Measurements from ENCODE around the gene ADGRA3. TPM values are rescaled to one million over a fixed set of nuclear protein-coding genes. Genes with fewer than 3 reads are reported as not detected.

ADGRA3 gene
- total and polyA plus RNA-seq, 2 of the 13 experiments (the other 11 are each of a cell fraction or from before 2014, with no cell fraction given): 32.2 to 40.8 TPM

DNA sequence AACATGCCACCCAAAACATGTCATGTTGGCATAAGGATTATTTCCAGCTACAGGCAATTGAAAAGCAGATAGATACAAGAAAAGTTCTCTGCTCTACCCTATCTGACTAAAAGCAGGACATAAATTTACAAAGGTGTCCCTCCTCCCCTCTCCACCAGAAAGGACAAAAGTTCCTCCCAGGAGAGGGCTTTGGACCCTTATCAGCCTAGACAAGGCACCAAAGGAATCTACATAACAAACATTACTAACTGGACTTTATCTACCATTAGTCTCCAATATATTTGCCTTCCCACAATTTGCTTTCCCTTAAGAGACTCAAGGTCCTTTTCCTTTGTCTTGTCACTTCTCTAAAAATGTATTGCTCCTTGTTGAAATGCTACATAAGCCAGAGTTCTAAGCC is 55.6 kb downstream of the ADGRA3 start (continued):
- TF ChIP-seq, protein P1, sequence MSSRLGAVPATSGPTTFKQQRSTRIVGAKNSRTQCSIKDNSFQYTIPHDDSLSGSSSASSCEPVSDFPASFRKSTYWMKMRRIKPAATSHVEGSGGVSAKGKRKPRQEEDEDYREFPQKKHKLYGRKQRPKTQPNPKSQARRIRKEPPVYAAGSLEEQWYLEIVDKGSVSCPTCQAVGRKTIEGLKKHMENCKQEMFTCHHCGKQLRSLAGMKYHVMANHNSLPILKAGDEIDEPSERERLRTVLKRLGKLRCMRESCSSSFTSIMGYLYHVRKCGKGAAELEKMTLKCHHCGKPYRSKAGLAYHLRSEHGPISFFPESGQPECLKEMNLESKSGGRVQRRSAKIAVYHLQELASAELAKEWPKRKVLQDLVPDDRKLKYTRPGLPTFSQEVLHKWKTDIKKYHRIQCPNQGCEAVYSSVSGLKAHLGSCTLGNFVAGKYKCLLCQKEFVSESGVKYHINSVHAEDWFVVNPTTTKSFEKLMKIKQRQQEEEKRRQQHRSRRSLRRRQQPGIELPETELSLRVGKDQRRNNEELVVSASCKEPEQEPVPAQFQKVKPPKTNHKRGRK (CRISPR knock-in tag; IDR thresholded peaks at IDR 0.05): no peak
- TF ChIP-seq KAT8 (CRISPR knock-in tag; IDR thresholded peaks at IDR 0.05) (peak; percentile 30; the same call in 1 of the 2 replicates), ZNF577 (CRISPR knock-in tag; IDR thresholded peaks at IDR 0.05; ENCODE audit: borderline replicate concordance, low read depth) (no peak), MBD4 (IDR thresholded peaks at IDR 0.05; ENCODE audit: borderline replicate concordance, low read length) (0 out of 2 replicates have a peak, but pooled peaks have one; percentile 7), HIVEP1 (CRISPR knock-in tag; IDR thresholded peaks at IDR 0.05) (no peak), ZNF326 (CRISPR knock-in tag; IDR thresholded peaks at IDR 0.05; ENCODE audit: borderline replicate concordance) (no peak), HNF4A (CRISPR knock-in tag; IDR thresholded peaks at IDR 0.05) (peak; percentile 73), NAIF1 (CRISPR knock-in tag; IDR thresholded peaks at IDR 0.05; ENCODE audit: borderline replicate concordance) (no peak), CENPT (CRISPR knock-in tag; IDR thresholded peaks at IDR 0.05; ENCODE audit: low read depth) (no peak), ZNF484 (CRISPR knock-in tag; IDR thresholded peaks at IDR 0.05; ENCODE audit: borderline replicate concordance, low read depth) (no peak), PPARG (CRISPR knock-in tag; conservative IDR thresholded peaks at IDR 0.05) (0 out of 2 replicates have a peak, but pooled peaks have one; percentile 8), MTA3 (CRISPR knock-in tag; IDR thresholded peaks at IDR 0.05) (no peak), SRY (CRISPR knock-in tag; IDR thresholded peaks at IDR 0.05) (no peak), FOXJ3 (CRISPR knock-in tag; IDR thresholded peaks at IDR 0.05; ENCODE audit: borderline replicate concordance) (peak; percentile 7; the same call in 1 of the 2 replicates), SRSF1 (optimal IDR thresholded peaks at IDR 0.05; ENCODE audit: low read depth, low read length) (no peak)
- TF ChIP-seq, protein P2, sequence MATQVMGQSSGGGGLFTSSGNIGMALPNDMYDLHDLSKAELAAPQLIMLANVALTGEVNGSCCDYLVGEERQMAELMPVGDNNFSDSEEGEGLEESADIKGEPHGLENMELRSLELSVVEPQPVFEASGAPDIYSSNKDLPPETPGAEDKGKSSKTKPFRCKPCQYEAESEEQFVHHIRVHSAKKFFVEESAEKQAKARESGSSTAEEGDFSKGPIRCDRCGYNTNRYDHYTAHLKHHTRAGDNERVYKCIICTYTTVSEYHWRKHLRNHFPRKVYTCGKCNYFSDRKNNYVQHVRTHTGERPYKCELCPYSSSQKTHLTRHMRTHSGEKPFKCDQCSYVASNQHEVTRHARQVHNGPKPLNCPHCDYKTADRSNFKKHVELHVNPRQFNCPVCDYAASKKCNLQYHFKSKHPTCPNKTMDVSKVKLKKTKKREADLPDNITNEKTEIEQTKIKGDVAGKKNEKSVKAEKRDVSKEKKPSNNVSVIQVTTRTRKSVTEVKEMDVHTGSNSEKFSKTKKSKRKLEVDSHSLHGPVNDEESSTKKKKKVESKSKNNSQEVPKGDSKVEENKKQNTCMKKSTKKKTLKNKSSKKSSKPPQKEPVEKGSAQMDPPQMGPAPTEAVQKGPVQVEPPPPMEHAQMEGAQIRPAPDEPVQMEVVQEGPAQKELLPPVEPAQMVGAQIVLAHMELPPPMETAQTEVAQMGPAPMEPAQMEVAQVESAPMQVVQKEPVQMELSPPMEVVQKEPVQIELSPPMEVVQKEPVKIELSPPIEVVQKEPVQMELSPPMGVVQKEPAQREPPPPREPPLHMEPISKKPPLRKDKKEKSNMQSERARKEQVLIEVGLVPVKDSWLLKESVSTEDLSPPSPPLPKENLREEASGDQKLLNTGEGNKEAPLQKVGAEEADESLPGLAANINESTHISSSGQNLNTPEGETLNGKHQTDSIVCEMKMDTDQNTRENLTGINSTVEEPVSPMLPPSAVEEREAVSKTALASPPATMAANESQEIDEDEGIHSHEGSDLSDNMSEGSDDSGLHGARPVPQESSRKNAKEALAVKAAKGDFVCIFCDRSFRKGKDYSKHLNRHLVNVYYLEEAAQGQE (IDR thresholded peaks at IDR 0.05; ENCODE audit: borderline replicate concordance in 1 of 2, low read depth in 1 of 2, low read length in 2 of 2): no peak
- TF ChIP-seq, protein P3, sequence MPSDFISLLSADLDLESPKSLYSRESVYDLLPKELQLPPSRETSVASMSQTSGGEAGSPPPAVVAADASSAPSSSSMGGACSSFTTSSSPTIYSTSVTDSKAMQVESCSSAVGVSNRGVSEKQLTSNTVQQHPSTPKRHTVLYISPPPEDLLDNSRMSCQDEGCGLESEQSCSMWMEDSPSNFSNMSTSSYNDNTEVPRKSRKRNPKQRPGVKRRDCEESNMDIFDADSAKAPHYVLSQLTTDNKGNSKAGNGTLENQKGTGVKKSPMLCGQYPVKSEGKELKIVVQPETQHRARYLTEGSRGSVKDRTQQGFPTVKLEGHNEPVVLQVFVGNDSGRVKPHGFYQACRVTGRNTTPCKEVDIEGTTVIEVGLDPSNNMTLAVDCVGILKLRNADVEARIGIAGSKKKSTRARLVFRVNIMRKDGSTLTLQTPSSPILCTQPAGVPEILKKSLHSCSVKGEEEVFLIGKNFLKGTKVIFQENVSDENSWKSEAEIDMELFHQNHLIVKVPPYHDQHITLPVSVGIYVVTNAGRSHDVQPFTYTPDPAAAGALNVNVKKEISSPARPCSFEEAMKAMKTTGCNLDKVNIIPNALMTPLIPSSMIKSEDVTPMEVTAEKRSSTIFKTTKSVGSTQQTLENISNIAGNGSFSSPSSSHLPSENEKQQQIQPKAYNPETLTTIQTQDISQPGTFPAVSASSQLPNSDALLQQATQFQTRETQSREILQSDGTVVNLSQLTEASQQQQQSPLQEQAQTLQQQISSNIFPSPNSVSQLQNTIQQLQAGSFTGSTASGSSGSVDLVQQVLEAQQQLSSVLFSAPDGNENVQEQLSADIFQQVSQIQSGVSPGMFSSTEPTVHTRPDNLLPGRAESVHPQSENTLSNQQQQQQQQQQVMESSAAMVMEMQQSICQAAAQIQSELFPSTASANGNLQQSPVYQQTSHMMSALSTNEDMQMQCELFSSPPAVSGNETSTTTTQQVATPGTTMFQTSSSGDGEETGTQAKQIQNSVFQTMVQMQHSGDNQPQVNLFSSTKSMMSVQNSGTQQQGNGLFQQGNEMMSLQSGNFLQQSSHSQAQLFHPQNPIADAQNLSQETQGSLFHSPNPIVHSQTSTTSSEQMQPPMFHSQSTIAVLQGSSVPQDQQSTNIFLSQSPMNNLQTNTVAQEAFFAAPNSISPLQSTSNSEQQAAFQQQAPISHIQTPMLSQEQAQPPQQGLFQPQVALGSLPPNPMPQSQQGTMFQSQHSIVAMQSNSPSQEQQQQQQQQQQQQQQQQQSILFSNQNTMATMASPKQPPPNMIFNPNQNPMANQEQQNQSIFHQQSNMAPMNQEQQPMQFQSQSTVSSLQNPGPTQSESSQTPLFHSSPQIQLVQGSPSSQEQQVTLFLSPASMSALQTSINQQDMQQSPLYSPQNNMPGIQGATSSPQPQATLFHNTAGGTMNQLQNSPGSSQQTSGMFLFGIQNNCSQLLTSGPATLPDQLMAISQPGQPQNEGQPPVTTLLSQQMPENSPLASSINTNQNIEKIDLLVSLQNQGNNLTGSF (CRISPR knock-in tag; IDR thresholded peaks at IDR 0.05): no peak
- TF ChIP-seq, protein P4, sequence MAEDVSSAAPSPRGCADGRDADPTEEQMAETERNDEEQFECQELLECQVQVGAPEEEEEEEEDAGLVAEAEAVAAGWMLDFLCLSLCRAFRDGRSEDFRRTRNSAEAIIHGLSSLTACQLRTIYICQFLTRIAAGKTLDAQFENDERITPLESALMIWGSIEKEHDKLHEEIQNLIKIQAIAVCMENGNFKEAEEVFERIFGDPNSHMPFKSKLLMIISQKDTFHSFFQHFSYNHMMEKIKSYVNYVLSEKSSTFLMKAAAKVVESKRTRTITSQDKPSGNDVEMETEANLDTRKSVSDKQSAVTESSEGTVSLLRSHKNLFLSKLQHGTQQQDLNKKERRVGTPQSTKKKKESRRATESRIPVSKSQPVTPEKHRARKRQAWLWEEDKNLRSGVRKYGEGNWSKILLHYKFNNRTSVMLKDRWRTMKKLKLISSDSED (CRISPR knock-in tag; IDR thresholded peaks at IDR 0.05): no peak
